Activated CD4-positive, alpha-beta memory T cell treated with anti-CD3 and anti-CD28 coated beads for 36 hours (primary cell): ENCODE data around the gene CA5A. TPM values are rescaled to one million over a fixed set of nuclear protein-coding genes. Genes with fewer than 3 reads are reported as not detected.

Experiments used
- CTCF ChIA-PET: fragments of 350-600 bp; sonication (Branson Sonifier 250); formaldehyde crosslinking; loops from one replicate; lab custom pipeline; 2021; ENCODE audit warnings: antibody characterized with exemption, inconsistent platforms; lab: Charles Lee
- POLR2A ChIA-PET: fragments of 350-600 bp; sonication (Branson Sonifier 250); formaldehyde crosslinking; loops from one replicate; lab custom pipeline; 2021; ENCODE audit warnings: antibody characterized with exemption; lab: Charles Lee
- DNase-seq: peaks from one replicate; pipeline ENCODE4 v3.0.0-alpha.2; 2020
- H3K27ac Mint-ChIP-seq: one replicate; pipeline ENCODE4 v1.8.0; 2021; ENCODE audit warnings: mixed read lengths
- H3K27me3 Mint-ChIP-seq: one replicate; pipeline ENCODE4 v1.8.0; 2021; ENCODE audit warnings: mixed read lengths
- H3K36me3 Mint-ChIP-seq: one replicate; pipeline ENCODE4 v1.8.0; 2021; ENCODE audit warnings: mixed read lengths
- H3K4me1 Mint-ChIP-seq: one replicate; pipeline ENCODE4 v1.8.0; 2021; ENCODE audit warnings: low read depth, mixed read lengths
- H3K4me3 Mint-ChIP-seq: one replicate; pipeline ENCODE4 v1.8.0; 2021; ENCODE audit warnings: mild to moderate bottlenecking, mixed read lengths
- H3K9me3 Mint-ChIP-seq: one replicate; pipeline ENCODE4 v1.8.0; 2021; ENCODE audit warnings: mixed read lengths
- intact Hi-C: fragments of 100-400 bp; cut with micrococcal nuclease; formaldehyde crosslinking; loops from one replicate; pipeline ENCODE4 v1.15.1; 2023
- total RNA-seq, 2 experiments: library from RNA; stranded (reverse); gene quantifications; one replicate each; pipeline ENCODE4 v1.2.3, GENCODE V29; 2021

Gene CA5A
- total RNA-seq, 2 experiments from 2014 or later: not detected

DNA sequence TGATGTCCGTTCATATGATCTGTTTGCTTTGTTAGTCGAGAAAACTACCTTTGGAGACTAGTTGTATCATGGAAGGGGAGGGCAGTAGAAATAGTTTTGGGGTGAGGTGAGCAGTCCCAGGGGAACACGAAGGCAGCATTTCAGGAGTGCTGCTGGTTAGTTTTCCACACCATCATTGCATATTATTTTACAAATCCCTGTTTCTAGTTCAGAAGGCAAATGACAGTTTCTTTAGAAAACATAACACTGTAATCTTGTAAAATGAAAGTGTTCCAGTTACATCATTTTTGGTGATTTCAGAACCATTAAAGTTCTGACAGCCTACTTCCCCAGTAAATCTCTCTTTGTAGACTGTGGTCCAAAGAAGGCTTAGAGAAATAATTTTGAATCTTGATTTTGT lies 40.3 kb upstream of the CA5A start:
- POLR2A ChIA-PET: no interaction called here
- Mint-ChIP-seq H3K4me1 (peaks cover 41% of the 10 kb centered on the region), H3K36me3 (peaks cover 29% of the 10 kb centered on the region), H3K9me3 (peaks cover 15% of the 10 kb centered on the region), H3K4me3 (no peak overlapping the region), H3K27ac (peak overlapping the region; percentile 8), H3K27me3 (no peaks in the 10 kb centered on the region)
- CTCF ChIA-PET: no interaction called here
- intact Hi-C loops: no loop called here
- DNase-seq: no peak

DNA sequence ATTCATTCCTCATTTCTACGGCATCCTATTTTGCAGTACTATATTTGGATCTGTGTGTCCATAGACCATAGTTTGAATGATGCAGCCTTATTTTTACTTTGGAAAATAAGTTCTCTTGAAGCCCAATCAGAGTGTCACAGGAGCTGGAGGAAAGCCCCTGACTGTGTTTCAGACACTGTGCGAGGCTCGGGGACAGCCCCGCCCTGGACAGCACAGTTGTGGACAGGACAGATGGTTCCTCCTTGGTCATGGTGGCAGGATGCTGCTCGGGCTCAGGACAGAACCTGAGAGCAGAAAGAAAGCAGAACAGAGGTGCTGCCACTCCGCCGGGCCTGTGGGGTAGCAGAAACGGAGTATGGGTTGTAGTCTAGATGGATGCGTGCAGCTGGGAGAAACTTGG lies 37.8 kb upstream of the CA5A start:
- ChIA-PET CTCF (no interaction called here), POLR2A (no interaction called here)
- H3K9me3 Mint-ChIP-seq: peaks cover 23% of the 10 kb centered on the region
- no peak overlapping the region for H3K27ac Mint-ChIP-seq
- H3K36me3 Mint-ChIP-seq: peaks cover 40% of the 10 kb centered on the region
- H3K4me1 Mint-ChIP-seq: peaks cover 32% of the 10 kb centered on the region
- H3K4me3 Mint-ChIP-seq: no peak overlapping the region
- no peaks in the 10 kb centered on the region for H3K27me3 Mint-ChIP-seq
- DNase-seq: no peak
- intact Hi-C loops: no loop called here

DNA sequence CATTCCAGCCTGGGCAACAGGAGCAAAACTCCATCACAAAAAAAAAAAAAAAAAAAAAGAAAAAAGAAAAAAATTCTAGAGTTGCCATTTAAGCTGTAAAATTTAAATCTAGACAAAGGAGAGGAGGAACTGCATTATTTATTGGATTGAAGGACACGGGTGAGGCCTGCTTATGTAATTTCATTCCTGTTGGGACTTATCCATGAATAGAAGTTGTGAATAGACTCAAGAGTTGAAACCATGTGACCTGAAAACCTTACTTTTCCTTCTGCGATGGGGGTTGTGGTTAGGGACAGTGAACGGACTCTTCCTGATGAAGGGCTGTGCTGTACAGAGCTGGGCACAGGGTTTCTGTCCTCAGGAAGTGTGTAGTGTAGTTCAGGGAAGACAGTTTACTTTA lies 37.4 kb upstream of the CA5A start:
- DNase-seq: no peak

GRCh38 chr16:87971933-87972332 lies 35.6 kb upstream of the CA5A start:
- Mint-ChIP-seq H3K4me3 (no peak overlapping the region), H3K27ac (no peak overlapping the region), H3K9me3 (peaks cover 23% of the 10 kb centered on the region), H3K36me3 (peaks cover 43% of the 10 kb centered on the region), H3K27me3 (no peaks in the 10 kb centered on the region), H3K4me1 (peaks cover 25% of the 10 kb centered on the region)
- CTCF ChIA-PET: no interaction called here
- POLR2A ChIA-PET: interaction anchor here (0.7 to 1.0 kb wide), 2 partner anchors 9 to 10 kb away, joined by 3 read pairs; no protein-coding TSS in a partner anchor
- intact Hi-C loops: no loop called here
- DNase-seq: no peak

More for the DNA sequence above, 37.4 kb upstream of the CA5A start:
- Mint-ChIP-seq H3K4me3 (no peak overlapping the region), H3K27ac (no peak overlapping the region), H3K27me3 (no peaks in the 10 kb centered on the region), H3K9me3 (peaks cover 23% of the 10 kb centered on the region), H3K36me3 (peaks cover 43% of the 10 kb centered on the region), H3K4me1 (peaks cover 30% of the 10 kb centered on the region)
- intact Hi-C loops: no loop called here
- ChIA-PET POLR2A (no interaction called here), CTCF (no interaction called here)

DNA sequence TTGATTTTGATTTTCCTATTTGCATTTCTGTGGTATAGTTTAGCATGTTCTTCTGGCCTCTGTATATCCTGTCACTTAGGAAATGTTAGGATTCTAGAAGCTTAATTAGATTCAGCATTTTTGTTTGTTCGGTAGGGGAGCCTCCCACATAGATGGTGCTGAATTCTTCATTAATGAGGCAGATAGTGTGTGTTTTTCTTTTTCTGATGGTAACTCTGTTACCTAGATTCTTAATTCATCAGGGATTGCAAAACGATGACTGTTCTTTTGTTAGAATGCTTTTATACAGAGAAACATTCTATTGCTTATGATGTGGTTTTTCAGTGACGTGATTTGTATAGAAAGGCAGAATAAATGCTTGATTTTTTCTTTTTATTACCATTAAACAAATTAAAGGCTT lies 33.9 kb upstream of the CA5A start:
- POLR2A ChIA-PET: no interaction called here
- no peak for DNase-seq
- no peak overlapping the region for H3K4me3 Mint-ChIP-seq
- peaks cover 34% of the 10 kb centered on the region for H3K36me3 Mint-ChIP-seq
- intact Hi-C loops: no loop called here
- H3K27me3 Mint-ChIP-seq: no peaks in the 10 kb centered on the region
- peaks cover 23% of the 10 kb centered on the region for H3K9me3 Mint-ChIP-seq
- CTCF ChIA-PET: no interaction called here
- no peak overlapping the region for H3K27ac Mint-ChIP-seq
- H3K4me1 Mint-ChIP-seq: peaks cover 36% of the 10 kb centered on the region

GRCh38 chr16:87968541-87968940 lies 32.2 kb upstream of the CA5A start:
- Mint-ChIP-seq H3K9me3 (peaks cover 23% of the 10 kb centered on the region), H3K4me1 (peaks cover 50% of the 10 kb centered on the region), H3K4me3 (no peak overlapping the region), H3K36me3 (peaks cover 32% of the 10 kb centered on the region), H3K27ac (no peak overlapping the region), H3K27me3 (no peaks in the 10 kb centered on the region)
- no peak for DNase-seq
- intact Hi-C loops: no loop called here
- ChIA-PET CTCF (no interaction called here), POLR2A (no interaction called here)

- peaks cover 10% of the 10 kb centered on the region for H3K9me3 Mint-ChIP-seq
- CTCF ChIA-PET: interaction anchor here (0.6 kb wide), 1 partner anchor 58 kb away, joined by 3 read pairs; no protein-coding TSS in a partner anchor
- H3K27ac Mint-ChIP-seq: peak overlapping the region; percentile 49
- no peak overlapping the region for H3K4me3 Mint-ChIP-seq
- POLR2A ChIA-PET: interaction anchor here (1.4 kb wide), 1 partner anchor 10 kb away, joined by 6 read pairs; no protein-coding TSS in a partner anchor
- no peaks in the 10 kb centered on the region for H3K27me3 Mint-ChIP-seq
- intact Hi-C loops: no loop called here
- peaks cover 19% of the 10 kb centered on the region for H3K36me3 Mint-ChIP-seq
- DNase-seq: no peak
- peaks cover 56% of the 10 kb centered on the region for H3K4me1 Mint-ChIP-seq
These were observed 30.4 kb upstream of the CA5A start for GRCh38 chr16:87966685-87967185.

- no peak for DNase-seq
- intact Hi-C loops: no loop called here
- ChIA-PET CTCF (interaction anchor here (0.6 kb wide), 1 partner anchor 59 kb away, joined by 3 read pairs; no protein-coding TSS in a partner anchor), POLR2A (interaction anchor here (1.4 kb wide), 1 partner anchor 10 kb away, joined by 6 read pairs; no protein-coding TSS in a partner anchor)
- Mint-ChIP-seq H3K27ac (peak overlapping the region; percentile 64), H3K36me3 (peaks cover 13% of the 10 kb centered on the region), H3K9me3 (peaks cover 4% of the 10 kb centered on the region), H3K4me1 (peaks cover 61% of the 10 kb centered on the region), H3K4me3 (no peak overlapping the region), H3K27me3 (no peaks in the 10 kb centered on the region)
These were observed 29.8 kb upstream of the CA5A start for GRCh38 chr16:87966064-87966645.

GRCh38 chr16:87965417-87965816 lies 29.1 kb upstream of the CA5A start:
- intact Hi-C loops: no loop called here
- Mint-ChIP-seq H3K27me3 (no peaks in the 10 kb centered on the region), H3K27ac (peak overlapping the region; percentile 23), H3K4me1 (peaks cover 64% of the 10 kb centered on the region), H3K4me3 (no peak overlapping the region), H3K9me3 (no peaks in the 10 kb centered on the region), H3K36me3 (peaks cover 8% of the 10 kb centered on the region)
- POLR2A ChIA-PET: no interaction called here
- CTCF ChIA-PET: no interaction called here
- DNase-seq: no peak

GRCh38 chr16:87964049-87964659 lies 27.8 kb upstream of the CA5A start:
- ChIA-PET CTCF (no interaction called here), POLR2A (interaction anchor here (0.6 to 1.6 kb wide), 3 partner anchors 13 to 1358 kb away, joined by 3 to 9 read pairs (median 3); partner anchors contain the start of gene BANP)
- Mint-ChIP-seq H3K9me3 (no peaks in the 10 kb centered on the region), H3K4me1 (peaks cover 69% of the 10 kb centered on the region), H3K4me3 (peak overlapping the region; percentile 40), H3K27me3 (no peaks in the 10 kb centered on the region), H3K36me3 (peaks cover 2% of the 10 kb centered on the region), H3K27ac (peak overlapping the region; percentile 94)
- intact Hi-C loops: no loop called here
- DNase-seq: no peak

GRCh38 chr16:87963400-87963799 lies 27.1 kb upstream of the CA5A start:
- peak; percentile 89 for DNase-seq
- Mint-ChIP-seq H3K4me3 (peak overlapping the region; percentile 40), H3K36me3 (no peaks in the 10 kb centered on the region), H3K4me1 (peaks cover 72% of the 10 kb centered on the region), H3K27me3 (no peaks in the 10 kb centered on the region), H3K27ac (peak overlapping the region; percentile 94), H3K9me3 (no peaks in the 10 kb centered on the region)
- ChIA-PET POLR2A (interaction anchor here (1.1 to 1.6 kb wide), 3 partner anchors 9 to 21 kb away, joined by 3 to 9 read pairs (median 3); partner anchors contain the start of gene BANP), CTCF (interaction anchor here (1.0 to 1.5 kb wide), 4 partner anchors 12 to 1277 kb away, joined by 3 to 4 read pairs (median 4); partner anchors contain the start of genes BANP and KLHDC4)
- intact Hi-C loops: loop anchor here (1.0 kb wide), 1 partner anchor 20 kb away; no protein-coding TSS in a partner anchor

GRCh38 chr16:87961623-87962022 lies 25.3 kb upstream of the CA5A start:
- peaks cover 84% of the 10 kb centered on the region for H3K4me1 Mint-ChIP-seq
- H3K27me3 Mint-ChIP-seq: no peaks in the 10 kb centered on the region
- no peak overlapping the region for H3K4me3 Mint-ChIP-seq
- ChIA-PET CTCF (interaction anchor here (0.7 kb wide), 1 partner anchor 476 kb away, joined by 3 read pairs; no protein-coding TSS in a partner anchor), POLR2A (interaction anchor here (1.1 kb wide), 1 partner anchor 10 kb away, joined by 3 read pairs; the partner anchor contains the start of gene BANP)
- no peaks in the 10 kb centered on the region for H3K9me3 Mint-ChIP-seq
- no peak for DNase-seq
- intact Hi-C loops: no loop called here
- H3K36me3 Mint-ChIP-seq: peaks cover 7% of the 10 kb centered on the region
- H3K27ac Mint-ChIP-seq: no peak overlapping the region
